LNCaP clone FGC (cell line): ENCODE measurements around the gene CDK14.

Experiments
- DNase-seq: peaks from one replicate; pipeline ENCODE4 v3.0.0-alpha.2; 2011; ENCODE audit warnings: low read depth
- H3K4me3 ChIP-seq: 2 replicates; pipeline ENCODE4 v1.5.1; 2011; ENCODE audit warnings: mild to moderate bottlenecking, low read depth, low read length, control low read depth
- CTCF ChIP-seq: IDR thresholded peaks from 2 replicates; pipeline ENCODE4 v1.5.1; 2012; ENCODE audit warnings: mild to moderate bottlenecking; ENCODE audit not compliant: control insufficient read depth, insufficient read depth; ENCODE audit errors: extremely low read depth

Gene CDK14

GRCh38 chr7:90568213-90568612, 27.9 kb upstream of the CDK14 start:
- no peak overlapping the region for H3K4me3 ChIP-seq
- TF ChIP-seq CTCF = no peak
- DNase-seq = no peak

GRCh38 chr7:90569368-90569767, 26.8 kb upstream of the CDK14 start:
- no peak overlapping the region for H3K4me3 ChIP-seq
- no peak for DNase-seq
- no peak for TF ChIP-seq CTCF

GRCh38 chr7:90570373-90570959, 25.7 kb upstream of the CDK14 start:
- DNase-seq = no peak
- no peak overlapping the region for H3K4me3 ChIP-seq
- no peak for TF ChIP-seq CTCF

GRCh38 chr7:90574146-90574819, 21.8 kb upstream of the CDK14 start:
- no peak for DNase-seq
- TF ChIP-seq CTCF = no peak
- H3K4me3 ChIP-seq = no peak overlapping the region

GRCh38 chr7:90574820-90575187, 21.3 kb upstream of the CDK14 start:
- no peak for DNase-seq
- no peak for TF ChIP-seq CTCF
- H3K4me3 ChIP-seq = no peak overlapping the region

GRCh38 chr7:90579181-90579688, 16.9 kb upstream of the CDK14 start:
- TF ChIP-seq CTCF = no peak
- no peak overlapping the region for H3K4me3 ChIP-seq
- DNase-seq = no peak

GRCh38 chr7:90580051-90580450, 16.1 kb upstream of the CDK14 start:
- TF ChIP-seq CTCF = no peak
- DNase-seq = no peak
- H3K4me3 ChIP-seq = no peak overlapping the region
